GM19240 (cell line): ENCODE measurements around the gene ANGPTL3.
"Not testable (repeated sequence)": the region's sequence is repeated elsewhere in the genome, so short reads cannot be mapped to it uniquely, and the experiment has no call there.

Experiments
- DNase-seq: peaks from one replicate; pipeline ENCODE4 v3.0.0; 2011; ENCODE audit warnings: low spot score; ENCODE audit not compliant: insufficient read length

ANGPTL3 gene, protein sequence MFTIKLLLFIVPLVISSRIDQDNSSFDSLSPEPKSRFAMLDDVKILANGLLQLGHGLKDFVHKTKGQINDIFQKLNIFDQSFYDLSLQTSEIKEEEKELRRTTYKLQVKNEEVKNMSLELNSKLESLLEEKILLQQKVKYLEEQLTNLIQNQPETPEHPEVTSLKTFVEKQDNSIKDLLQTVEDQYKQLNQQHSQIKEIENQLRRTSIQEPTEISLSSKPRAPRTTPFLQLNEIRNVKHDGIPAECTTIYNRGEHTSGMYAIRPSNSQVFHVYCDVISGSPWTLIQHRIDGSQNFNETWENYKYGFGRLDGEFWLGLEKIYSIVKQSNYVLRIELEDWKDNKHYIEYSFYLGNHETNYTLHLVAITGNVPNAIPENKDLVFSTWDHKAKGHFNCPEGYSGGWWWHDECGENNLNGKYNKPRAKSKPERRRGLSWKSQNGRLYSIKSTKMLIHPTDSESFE

GRCh38 chr1:62597281-62597680, at the start of gene ANGPTL3:
ANGPTL3 (plus strand) TSS chr1:62597520; CDS start chr1:62597567, 47 bp downstream.
- no peak for DNase-seq

- DNase-seq = no peak
These were observed 36.0 kb upstream of the ANGPTL3 start for GRCh38 chr1:62561306-62561705.

GRCh38 chr1:62567182-62567581, 30.1 kb upstream of the ANGPTL3 start:
- not testable (repeated sequence) for DNase-seq

DNA sequence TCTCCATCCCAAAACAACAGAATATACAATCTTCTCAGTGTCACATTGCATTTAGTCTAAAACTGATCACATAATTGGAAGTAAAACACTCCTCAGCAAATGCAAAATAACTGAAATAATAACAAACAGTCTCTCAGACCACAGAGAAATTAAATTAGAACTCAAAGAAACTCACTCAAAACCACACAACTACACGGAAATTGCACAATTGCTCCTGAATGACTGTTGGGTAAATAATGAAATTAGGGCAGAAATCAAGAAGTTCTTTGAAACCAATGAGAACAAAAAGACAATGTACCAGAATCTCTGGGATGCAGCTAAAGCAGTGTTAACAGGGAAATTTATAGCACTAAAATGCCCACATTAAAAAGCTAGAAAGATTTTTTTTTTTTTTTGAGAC, 29.4 kb upstream of the ANGPTL3 start:
- DNase-seq = not testable (repeated sequence)

GRCh38 chr1:62571517-62571916, 25.8 kb upstream of the ANGPTL3 start:
- DNase-seq = not testable (repeated sequence)

- DNase-seq = no peak
These were observed 24.8 kb upstream of the ANGPTL3 start for GRCh38 chr1:62572476-62572875.

GRCh38 chr1:62573675-62574074, 23.6 kb upstream of the ANGPTL3 start:
- no peak for DNase-seq

GRCh38 chr1:62585469-62586155, 11.7 kb upstream of the ANGPTL3 start:
- no peak for DNase-seq

DNA sequence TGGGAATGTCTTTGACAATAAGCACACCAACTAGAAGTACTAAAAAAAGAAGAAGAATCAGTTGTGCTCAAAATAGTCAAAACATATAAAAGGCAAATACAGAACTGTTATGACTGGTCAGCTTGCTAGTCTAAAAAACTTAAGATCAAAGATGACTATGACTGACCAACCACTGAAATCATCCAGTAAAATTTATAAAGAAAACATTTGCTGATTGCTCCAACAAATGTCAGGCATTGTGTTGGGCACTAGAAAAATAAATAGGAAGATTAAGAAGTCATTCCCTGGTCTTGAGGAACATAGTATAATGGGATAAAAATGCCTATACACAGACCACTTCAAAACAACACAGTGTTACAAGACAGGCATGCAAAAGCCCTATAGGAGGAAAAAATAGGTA, 9.3 kb upstream of the ANGPTL3 start:
- DNase-seq = no peak

GRCh38 chr1:62589321-62589720, 8.0 kb upstream of the ANGPTL3 start:
- no peak for DNase-seq

- no peak for DNase-seq
These were observed 6.9 kb upstream of the ANGPTL3 start for GRCh38 chr1:62590255-62590969.

GRCh38 chr1:62590970-62591368, 6.4 kb upstream of the ANGPTL3 start:
- DNase-seq = no peak

DNA sequence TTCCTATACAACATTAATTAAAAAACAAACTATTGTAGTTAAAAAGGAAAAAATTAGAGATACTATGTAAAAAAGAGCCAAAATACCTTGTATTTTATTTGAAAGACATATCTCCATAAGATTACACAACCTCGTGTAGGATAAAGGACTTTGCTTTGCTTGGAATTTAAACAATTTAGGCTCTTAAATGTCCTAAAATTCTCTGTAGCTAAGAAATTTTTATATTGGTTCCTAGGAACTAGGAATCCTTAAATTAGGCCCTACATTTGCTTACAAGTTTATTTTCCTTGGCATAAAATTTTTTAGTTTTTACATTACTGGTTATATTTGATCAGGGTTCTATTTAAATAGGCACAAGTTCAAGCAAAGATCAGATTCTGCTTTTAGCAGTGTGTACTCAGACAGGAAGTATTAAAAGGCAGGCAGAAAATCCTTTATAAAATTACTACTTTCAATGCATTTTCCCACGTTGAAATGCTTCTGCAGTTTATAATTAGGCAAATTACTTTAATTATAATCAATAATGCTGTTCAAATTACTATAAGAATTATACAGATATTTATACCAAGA, 3.4 kb upstream of the ANGPTL3 start:
- no peak for DNase-seq

DNA sequence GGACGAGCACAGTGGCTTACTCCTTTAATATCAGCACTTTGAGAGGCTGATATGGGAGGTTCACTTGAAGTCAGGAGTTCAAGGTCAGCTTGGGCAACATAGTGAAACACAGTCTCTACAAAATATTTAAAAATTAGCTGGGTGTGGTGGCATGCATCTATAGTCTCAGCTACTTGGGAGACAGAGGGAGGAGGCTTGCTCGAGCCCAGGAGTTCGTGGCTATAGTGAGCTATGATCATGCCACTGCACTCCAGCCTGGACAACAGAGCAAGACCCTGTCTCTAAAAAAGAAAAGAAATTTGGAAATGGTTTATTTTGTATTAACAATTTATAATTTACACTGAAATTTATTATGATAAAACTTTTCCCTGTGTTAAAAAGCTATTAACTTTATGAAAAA, 1.7 kb upstream of the ANGPTL3 start:
- DNase-seq = no peak

DNA sequence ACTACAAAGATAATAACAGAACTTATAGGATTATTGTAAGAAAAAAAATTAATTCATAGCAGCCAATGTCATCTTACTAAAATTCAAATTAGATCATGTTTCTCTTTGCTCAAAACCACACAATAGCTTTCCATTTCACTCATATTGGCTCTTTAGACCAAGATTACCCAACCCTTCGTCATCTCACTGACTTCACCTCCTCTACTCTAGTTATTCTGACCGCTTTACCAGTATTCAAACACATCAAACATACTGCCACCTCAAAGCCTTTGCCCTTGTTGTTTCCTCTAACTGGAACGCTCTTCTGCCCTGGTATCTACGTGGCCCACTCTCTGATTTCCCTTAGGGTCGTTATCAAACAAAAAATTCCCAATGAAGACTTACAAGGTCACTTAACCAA, 1.7 kb downstream of the ANGPTL3 start:
- DNase-seq = no peak

- no peak for DNase-seq
These were observed 4.1 kb downstream of the ANGPTL3 start for GRCh38 chr1:62601457-62601856.

- no peak for DNase-seq
These were observed 11.6 kb downstream of the ANGPTL3 start for GRCh38 chr1:62608905-62609304.

GRCh38 chr1:62610588-62610987, 13.3 kb downstream of the ANGPTL3 start:
- not testable (repeated sequence) for DNase-seq

DNA sequence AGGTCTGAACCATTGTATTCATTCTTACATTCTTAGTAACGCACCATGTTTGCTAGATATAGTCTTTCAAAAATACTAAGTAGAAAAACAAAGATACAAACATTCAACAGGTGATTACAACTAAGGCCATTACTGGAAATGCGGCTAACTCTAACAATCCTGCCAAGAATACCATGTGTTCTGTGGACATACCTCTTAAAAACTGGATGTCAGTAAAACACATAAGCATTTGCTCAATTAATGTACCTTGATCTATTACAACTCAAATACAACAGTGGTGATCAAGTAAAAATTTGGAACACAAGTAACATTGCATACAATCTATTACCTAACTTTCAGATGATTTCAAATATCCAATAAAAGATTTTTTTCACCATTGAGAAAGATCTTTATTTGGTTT, 15.4 kb downstream of the ANGPTL3 start:
- no peak for DNase-seq

DNA sequence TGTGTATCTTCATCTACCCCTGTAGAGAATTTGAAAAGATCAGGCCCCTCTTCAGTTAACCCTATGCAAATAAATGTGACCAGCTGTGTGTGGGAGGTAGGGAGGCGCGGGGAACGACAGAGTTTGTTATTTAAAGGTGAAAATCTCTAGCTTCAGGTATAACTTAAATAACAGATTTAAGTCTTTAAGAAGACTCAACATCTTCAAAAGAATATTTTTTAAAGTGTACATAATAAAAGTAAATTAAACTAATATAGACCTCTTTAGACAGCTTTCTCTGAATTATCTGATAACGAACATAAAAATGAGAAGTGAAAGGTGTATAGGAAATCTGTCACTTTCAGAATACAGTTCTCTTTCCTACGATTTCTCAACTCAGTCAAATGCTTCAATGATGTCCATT, 16.0 kb downstream of the ANGPTL3 start:
- DNase-seq = no peak

GRCh38 chr1:62613890-62614289, 16.6 kb downstream of the ANGPTL3 start:
- DNase-seq = no peak

- DNase-seq = peak; percentile 3
These were observed 24.6 kb downstream of the ANGPTL3 start for GRCh38 chr1:62621907-62622306.
